H1 (cell line): Measurements from ENCODE around the gene RAP2C. TPM values are rescaled to one million over a fixed set of nuclear protein-coding genes. Genes with fewer than 3 reads are reported as not detected.

Experiments
- JUN ChIP-seq: IDR thresholded peaks from 2 replicates; pipeline ENCODE4 v1.6.1; 2011; ENCODE audit warnings: low read depth, mild to moderate bottlenecking, improper control_type of control experiment, low read length
- MAFK ChIP-seq: IDR thresholded peaks from 2 replicates; pipeline ENCODE4 v1.6.1; 2012; ENCODE audit warnings: low read depth, mild to moderate bottlenecking, improper control_type of control experiment, low read length
- polyA plus RNA-seq, 7 experiments: library from polyadenylated mRNA; depleted of rRNA in 3 of 7; stranded (reverse) in 5 of 7; unstranded in 2 of 7; fragments of >200 nt in 5 of 7; fragments of 200-250 nt in 2 of 7; gene quantifications; 1 replicate in 5 of 7; 2 replicates in 1 of 7; 4 replicates in 1 of 7; pipeline versions ENCODE4 v1.2.1 to v1.2.3, GENCODE V29; 2011 to 2013; ENCODE audit warnings: missing spikeins in 2 of 7, mixed read lengths in 2 of 7
- total RNA-seq: library from RNA; stranded (reverse); fragmentation: NEBNext Ultra II Directional; extraction: Animal tissue kit (Norgen Biotek cat#: 25700); gene quantifications from 2 replicates; pipeline ENCODE4 v1.2.1, GENCODE V29; 2021

Gene RAP2C
- total and polyA plus RNA-seq, 2 of the 8 experiments (the other 6 are each of a cell fraction or from before 2014, with no cell fraction given), result 4.7 to 20.5 TPM

GRCh38 chrX:132193872-132194574 is 25.2 kb downstream of the RAP2C start (continued):
- TF ChIP-seq JUN (no peak), MAFK (no peak)
